ENCODE data around the gene SAFB.

GRCh38 chr19:5680437-5681368, 57.8 kb downstream of the SAFB start, which contains the start of the genes HSD11B1L and MICOS13:
- TF ChIP-seq CTCF (IDR thresholded peaks at IDR 0.05) (no peak), EP300 (IDR thresholded peaks at IDR 0.05) (no peak), POLR2A (IDR thresholded peaks at IDR 0.05) (no peak)

All from gastroesophageal sphincter (tissue), 3 donors.